ENCODE results near the gene ADARB1.
A peak's percentile ranks its signal among the peaks of the same experiment; 100 is the strongest.

The ADARB1 gene

GRCh38 chr21:45234965-45235364 is 160.6 kb downstream of the ADARB1 start:
- no peak for DNase-seq

- no peak for DNase-seq
Measured at GRCh38 chr21:45235488-45235887, 161.1 kb downstream of the ADARB1 start.

GRCh38 chr21:45236481-45236880 is 162.1 kb downstream of the ADARB1 start:
- no peak for DNase-seq

- DNase-seq = no peak
Measured at GRCh38 chr21:45237401-45237800, 163.0 kb downstream of the ADARB1 start.

- DNase-seq = no peak
Measured at GRCh38 chr21:45241357-45241756, 167.0 kb downstream of the ADARB1 start.

- no peak for DNase-seq
Measured at GRCh38 chr21:45243603-45244002, 169.2 kb downstream of the ADARB1 start.

GRCh38 chr21:45244799-45245340 is 170.5 kb downstream of the ADARB1 start:
- DNase-seq = no peak

GRCh38 chr21:45246386-45247320 is 172.3 kb downstream of the ADARB1 start:
- no peak for DNase-seq

GRCh38 chr21:45248301-45248892 is 174.0 kb downstream of the ADARB1 start:
- DNase-seq = no peak

- DNase-seq = peak; percentile 12
Measured at GRCh38 chr21:45248893-45249381, 174.6 kb downstream of the ADARB1 start.

- no peak for DNase-seq
Measured at GRCh38 chr21:45249626-45250025, 175.2 kb downstream of the ADARB1 start.

GRCh38 chr21:45250272-45250671 is 175.9 kb downstream of the ADARB1 start:
- DNase-seq = no peak

- no peak for DNase-seq
Measured at GRCh38 chr21:45250914-45251634, 176.7 kb downstream of the ADARB1 start.

- no peak for DNase-seq
Measured at GRCh38 chr21:45251635-45252447, 177.5 kb downstream of the ADARB1 start.

GRCh38 chr21:45252448-45252925 is 178.1 kb downstream of the ADARB1 start:
- DNase-seq = no peak

GRCh38 chr21:45253180-45253579 is 178.8 kb downstream of the ADARB1 start:
- DNase-seq = peak; percentile 37

- no peak for DNase-seq
Measured at GRCh38 chr21:45253633-45254459, 179.5 kb downstream of the ADARB1 start.

- DNase-seq = no peak
Measured at GRCh38 chr21:45254460-45254930, 180.1 kb downstream of the ADARB1 start.

GRCh38 chr21:45255381-45256020 is 181.1 kb downstream of the ADARB1 start:
- DNase-seq = no peak
